Measurements from ENCODE around the gene NOP9.

The NOP9 gene

GRCh38 chr14:24322672-24323071 lies 23.0 kb downstream of the NOP9 start:
- H3K27ac ChIP-seq (ENCODE audit: low read depth, low read length, poor library complexity, severe bottlenecking): no peak overlapping the region
- H4K20me1 ChIP-seq (ENCODE audit: insufficient read depth, low read length): no peaks in the 10 kb centered on the region

DNA sequence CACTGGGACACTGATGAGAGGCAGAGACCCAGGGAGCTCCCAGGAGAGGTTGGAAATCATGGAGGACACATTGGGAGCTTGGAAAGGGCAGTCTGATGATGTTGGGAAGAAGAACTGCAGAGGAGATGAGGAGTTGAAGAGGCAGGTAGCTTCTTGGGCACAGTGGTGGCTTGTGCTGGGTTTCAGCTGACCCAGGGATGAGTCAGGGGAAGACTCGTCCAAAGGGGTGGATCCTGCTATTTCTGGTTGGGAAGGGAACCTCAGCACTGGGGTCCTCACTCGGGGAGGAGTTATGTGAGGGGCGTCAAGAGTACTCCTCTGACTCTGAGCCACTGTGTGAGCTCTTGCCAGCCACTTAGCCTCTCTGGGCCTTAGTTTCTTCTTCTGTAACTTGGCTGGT lies 23.7 kb downstream of the NOP9 start:
- Histone ChIP-seq H3K36me3 (ENCODE audit: insufficient read depth, low read length) (no peaks in the 10 kb centered on the region), H3K4me1 (ENCODE audit: insufficient read depth, low read length, severe bottlenecking) (peaks cover 3% of the 10 kb centered on the region), H3K4me2 (ENCODE audit: low read length) (no peak overlapping the region), H3K27ac (ENCODE audit: low read depth, low read length, poor library complexity, severe bottlenecking) (no peak overlapping the region), H3K79me2 (ENCODE audit: insufficient read depth, low read length) (no peaks in the 10 kb centered on the region), H3K9ac (ENCODE audit: low read length) (no peak overlapping the region), H3K9me2 (ENCODE audit: low read depth, low read length) (no peaks in the 10 kb centered on the region), H3K9me3 (ENCODE audit: low read length) (no peaks in the 10 kb centered on the region), H2AFZ (ENCODE audit: low read length) (no peak overlapping the region), H4K20me1 (ENCODE audit: insufficient read depth, low read length) (no peaks in the 10 kb centered on the region), H3K27me3 (ENCODE audit: insufficient read depth, low read length) (peaks cover 5% of the 10 kb centered on the region), H3K4me3 (ENCODE audit: low read depth, low read length, poor library complexity, severe bottlenecking) (no peak overlapping the region), H3F3A (ENCODE audit: insufficient read depth, low read length) (no peaks in the 10 kb centered on the region)
- TF ChIP-seq EZH2 (IDR thresholded peaks at IDR 0.05; ENCODE audit: borderline replicate concordance, low read length): no peak
- TF ChIP-seq CTCF (IDR thresholded peaks at IDR 0.05; ENCODE audit: low read length): no peak

More at GRCh38 chr14:24322672-24323071, 23.0 kb downstream of the NOP9 start:
- no peak overlapping the region for H2AFZ ChIP-seq (ENCODE audit: low read length)
- H3F3A ChIP-seq (ENCODE audit: insufficient read depth, low read length): no peaks in the 10 kb centered on the region
- H3K79me2 ChIP-seq (ENCODE audit: insufficient read depth, low read length): no peaks in the 10 kb centered on the region
- no peaks in the 10 kb centered on the region for H3K9me3 ChIP-seq (ENCODE audit: low read length)
- H3K9me2 ChIP-seq (ENCODE audit: low read depth, low read length): no peaks in the 10 kb centered on the region
- TF ChIP-seq CTCF (IDR thresholded peaks at IDR 0.05; ENCODE audit: low read length) (no peak), EZH2 (IDR thresholded peaks at IDR 0.05; ENCODE audit: borderline replicate concordance, low read length) (no peak)
- H3K4me2 ChIP-seq (ENCODE audit: low read length): no peak overlapping the region
- peaks cover 3% of the 10 kb centered on the region for H3K4me1 ChIP-seq (ENCODE audit: insufficient read depth, low read length, severe bottlenecking)
- no peak overlapping the region for H3K4me3 ChIP-seq (ENCODE audit: low read depth, low read length, poor library complexity, severe bottlenecking)
- H3K27me3 ChIP-seq (ENCODE audit: insufficient read depth, low read length): peaks cover 5% of the 10 kb centered on the region
- H3K36me3 ChIP-seq (ENCODE audit: insufficient read depth, low read length): no peaks in the 10 kb centered on the region
- no peak overlapping the region for H3K9ac ChIP-seq (ENCODE audit: low read length)

DNA sequence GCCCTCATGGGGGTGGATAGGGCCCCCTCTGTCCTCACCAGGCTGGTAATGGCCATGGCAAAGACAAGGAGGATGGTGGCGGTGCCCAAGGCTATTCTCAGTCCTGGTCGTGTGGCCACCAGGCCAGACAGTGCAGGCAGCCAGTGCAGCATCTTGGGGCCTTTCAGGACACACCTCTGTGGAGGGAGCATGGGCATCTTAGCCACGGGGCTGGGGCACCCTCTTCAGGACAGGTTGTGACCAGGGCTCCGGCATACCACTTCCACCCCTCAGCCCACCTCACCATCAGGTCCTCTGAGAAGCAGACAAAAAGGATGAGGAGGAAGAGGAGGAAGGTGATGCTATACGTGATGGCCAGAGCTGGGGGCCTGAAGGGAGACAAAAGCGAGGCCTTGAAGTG lies 24.4 kb downstream of the NOP9 start:
- Histone ChIP-seq H3K4me2 (ENCODE audit: low read length) (no peak overlapping the region), H3K4me1 (ENCODE audit: insufficient read depth, low read length, severe bottlenecking) (peaks cover 1% of the 10 kb centered on the region), H3K9ac (ENCODE audit: low read length) (no peak overlapping the region), H3K36me3 (ENCODE audit: insufficient read depth, low read length) (no peaks in the 10 kb centered on the region), H3K79me2 (ENCODE audit: insufficient read depth, low read length) (no peaks in the 10 kb centered on the region), H3K4me3 (ENCODE audit: low read depth, low read length, poor library complexity, severe bottlenecking) (no peak overlapping the region), H2AFZ (ENCODE audit: low read length) (no peak overlapping the region), H3K27me3 (ENCODE audit: insufficient read depth, low read length) (peaks cover 5% of the 10 kb centered on the region), H3K27ac (ENCODE audit: low read depth, low read length, poor library complexity, severe bottlenecking) (no peak overlapping the region), H3K9me2 (ENCODE audit: low read depth, low read length) (no peaks in the 10 kb centered on the region), H4K20me1 (ENCODE audit: insufficient read depth, low read length) (no peaks in the 10 kb centered on the region), H3F3A (ENCODE audit: insufficient read depth, low read length) (no peaks in the 10 kb centered on the region), H3K9me3 (ENCODE audit: low read length) (no peaks in the 10 kb centered on the region)
- TF ChIP-seq EZH2 (IDR thresholded peaks at IDR 0.05; ENCODE audit: borderline replicate concordance, low read length) (no peak), CTCF (IDR thresholded peaks at IDR 0.05; ENCODE audit: low read length) (no peak)
